Osteoblast (primary cell): ENCODE data around the gene EFR3B. TPM values are rescaled to one million over a fixed set of nuclear protein-coding genes. Genes with fewer than 3 reads are reported as not detected.

Experiments
- DNase-seq: peaks from one replicate; pipeline ENCODE4 v3.0.0; 2011; ENCODE audit warnings: low spot score, mixed read lengths; ENCODE audit not compliant: insufficient read length; ENCODE audit errors: missing footprints
- H2AFZ ChIP-seq: 2 replicates; pipeline ENCODE4 v1.6.0; 2011; ENCODE audit warnings: mild to moderate bottlenecking, low read length
- H3K27ac ChIP-seq: 2 replicates; pipeline ENCODE4 v1.5.1; 2011; ENCODE audit warnings: mild to moderate bottlenecking, low read depth, low read length, moderate library complexity
- H3K27me3 ChIP-seq: 2 replicates; pipeline ENCODE4 v1.6.0; 2012; ENCODE audit warnings: mild to moderate bottlenecking, control low read depth, inconsistent platforms, low read length, moderate library complexity; ENCODE audit not compliant: insufficient read depth
- H3K36me3 ChIP-seq: 2 replicates; pipeline ENCODE4 v1.5.1; 2011; ENCODE audit warnings: mild to moderate bottlenecking, low read length, control low read depth, moderate library complexity; ENCODE audit not compliant: insufficient read depth
- H3K4me1 ChIP-seq: 2 replicates; pipeline ENCODE4 v1.5.1; 2011; ENCODE audit warnings: mild to moderate bottlenecking, low read length, control low read depth, moderate library complexity; ENCODE audit not compliant: insufficient read depth
- H3K4me2 ChIP-seq: 2 replicates; pipeline ENCODE4 v1.6.0; 2011; ENCODE audit warnings: mild to moderate bottlenecking, low read length; ENCODE audit not compliant: insufficient read depth
- H3K4me3 ChIP-seq: fragments of 200-600 bp; sonication (generic); 3 replicates; pipeline ENCODE4 v1.5.1; 2012; ENCODE audit warnings: mild to moderate bottlenecking, low read length, inconsistent platforms; ENCODE audit not compliant: insufficient read depth
- H3K79me2 ChIP-seq: 2 replicates; pipeline ENCODE4 v1.6.0; 2012; ENCODE audit warnings: mild to moderate bottlenecking, low read length, control low read depth, inconsistent platforms; ENCODE audit not compliant: insufficient read depth
- H3K9me3 ChIP-seq: 2 replicates; pipeline ENCODE4 v1.5.1; 2011; ENCODE audit warnings: low read depth, low read length, control low read depth
- H4K20me1 ChIP-seq: 2 replicates; pipeline ENCODE4 v1.6.0; 2012; ENCODE audit warnings: mild to moderate bottlenecking, low read length, control low read depth; ENCODE audit not compliant: insufficient read depth
- CTCF ChIP-seq: IDR thresholded peaks from 2 replicates; pipeline ENCODE4 v1.5.1; 2011; ENCODE audit warnings: mild to moderate bottlenecking, low read depth, low read length, moderate library complexity; ENCODE audit errors: extremely low read depth
- total RNA-seq: library from RNA; depleted of rRNA; stranded (reverse); fragments of >200 nt; gene quantifications from 2 replicates; pipeline ENCODE4 v1.2.3, GENCODE V29; 2012

Gene EFR3B
- total RNA-seq, 1 donor = 0.72 TPM

- Histone ChIP-seq H3K9me3 (no peaks in the 10 kb centered on the region), H3K4me2 (no peak overlapping the region), H2AFZ (no peak overlapping the region), H3K36me3 (no peaks in the 10 kb centered on the region), H3K4me3 (no peak overlapping the region), H4K20me1 (peaks cover 12% of the 10 kb centered on the region), H3K79me2 (no peaks in the 10 kb centered on the region), H3K27me3 (peaks cover 60% of the 10 kb centered on the region), H3K4me1 (peaks cover 13% of the 10 kb centered on the region), H3K27ac (no peak overlapping the region)
- DNase-seq = no peak
- TF ChIP-seq CTCF = no peak
Measured at GRCh38 chr2:25079050-25079635, 37.3 kb downstream of the EFR3B start.

GRCh38 chr2:25081237-25081790 is 39.4 kb downstream of the EFR3B start:
- Histone ChIP-seq H2AFZ (no peak overlapping the region), H3K79me2 (no peaks in the 10 kb centered on the region), H3K4me1 (peaks cover 13% of the 10 kb centered on the region), H3K36me3 (no peaks in the 10 kb centered on the region), H3K9me3 (no peaks in the 10 kb centered on the region), H3K4me3 (no peak overlapping the region), H3K27me3 (peaks cover 50% of the 10 kb centered on the region), H3K4me2 (no peak overlapping the region), H4K20me1 (peaks cover 12% of the 10 kb centered on the region), H3K27ac (no peak overlapping the region)
- DNase-seq = no peak
- no peak for TF ChIP-seq CTCF

GRCh38 chr2:25082002-25082622 is 40.2 kb downstream of the EFR3B start:
- H3K27me3 ChIP-seq = peaks cover 42% of the 10 kb centered on the region
- H3K27ac ChIP-seq = no peak overlapping the region
- H2AFZ ChIP-seq = no peak overlapping the region
- H3K4me1 ChIP-seq = peaks cover 13% of the 10 kb centered on the region
- no peaks in the 10 kb centered on the region for H3K36me3 ChIP-seq
- peaks cover 12% of the 10 kb centered on the region for H4K20me1 ChIP-seq
- no peak for DNase-seq
- no peak overlapping the region for H3K4me2 ChIP-seq
- no peaks in the 10 kb centered on the region for H3K9me3 ChIP-seq
- no peak overlapping the region for H3K4me3 ChIP-seq
- no peak for TF ChIP-seq CTCF
- H3K79me2 ChIP-seq = no peaks in the 10 kb centered on the region

- no peak overlapping the region for H3K4me2 ChIP-seq
- H3K4me1 ChIP-seq = no peaks in the 10 kb centered on the region
- H2AFZ ChIP-seq = no peak overlapping the region
- H3K4me3 ChIP-seq = no peak overlapping the region
- H3K27me3 ChIP-seq = peaks cover 29% of the 10 kb centered on the region
- no peaks in the 10 kb centered on the region for H3K9me3 ChIP-seq
- no peaks in the 10 kb centered on the region for H4K20me1 ChIP-seq
- DNase-seq = no peak
- H3K27ac ChIP-seq = no peak overlapping the region
- H3K79me2 ChIP-seq = no peaks in the 10 kb centered on the region
- no peaks in the 10 kb centered on the region for H3K36me3 ChIP-seq
- no peak for TF ChIP-seq CTCF
Measured at GRCh38 chr2:25085761-25086560, 44.1 kb downstream of the EFR3B start.
